MM.1S (cell line): ENCODE measurements around the gene HDLBP.

Experiments used
- DNase-seq: peaks from one replicate; pipeline ENCODE4 v3.0.0-alpha.2; 2015
- H2AFZ ChIP-seq: fragments of 300-600 bp; sonication (generic); 2 replicates; pipeline ENCODE4 v1.6.0; 2016; ENCODE audit warnings: antibody characterized with exemption, low read length
- H3F3A ChIP-seq: fragments of 300-600 bp; sonication (generic); 2 replicates; pipeline ENCODE4 v1.6.1; 2016; ENCODE audit warnings: mild to moderate bottlenecking, antibody characterized with exemption, low read length, moderate library complexity, mixed read lengths; ENCODE audit not compliant: insufficient read depth
- H3K27ac ChIP-seq: fragments of 300-600 bp; sonication (generic); 2 replicates; pipeline ENCODE4 v1.5.1; 2016; ENCODE audit warnings: mild to moderate bottlenecking, low read length
- H3K27me3 ChIP-seq: fragments of 300-600 bp; sonication (generic); replicated peaks from 2 replicates; pipeline ENCODE4 v1.6.0; 2016; ENCODE audit warnings: low read length; ENCODE audit not compliant: insufficient read depth
- H3K36me3 ChIP-seq: fragments of 300-600 bp; sonication (generic); replicated peaks from 2 replicates; pipeline ENCODE4 v1.6.1; 2016; ENCODE audit warnings: mild to moderate bottlenecking, low read length, mixed read lengths; ENCODE audit not compliant: insufficient read depth
- H3K4me1 ChIP-seq: fragments of 300-600 bp; sonication (generic); 2 replicates; pipeline ENCODE4 v1.6.1; 2016; ENCODE audit warnings: low read length, mixed read lengths
- H3K4me2 ChIP-seq: fragments of 300-600 bp; sonication (generic); 2 replicates; pipeline ENCODE4 v1.6.0; 2016; ENCODE audit warnings: low read depth, low read length
- H3K4me3 ChIP-seq: fragments of 300-600 bp; sonication (generic); 2 replicates; pipeline ENCODE4 v1.5.1; 2016; ENCODE audit warnings: low read length, mixed read lengths
- H3K79me2 ChIP-seq: fragments of 300-600 bp; sonication (generic); 2 replicates; pipeline ENCODE4 v1.6.1; 2016; ENCODE audit warnings: mixed run types, low read length, mixed read lengths
- H3K9ac ChIP-seq: fragments of 300-600 bp; sonication (generic); 2 replicates; pipeline ENCODE4 v1.6.1; 2016; ENCODE audit warnings: low read length, mixed read lengths
- H3K9me2 ChIP-seq: fragments of 300-600 bp; sonication (generic); replicated peaks from 2 replicates; pipeline ENCODE4 v1.6.1; 2016; ENCODE audit warnings: mild to moderate bottlenecking, low read length, mixed read lengths; ENCODE audit not compliant: insufficient read depth
- H3K9me3 ChIP-seq: fragments of 300-600 bp; sonication (generic); replicated peaks from 2 replicates; pipeline ENCODE4 v1.6.1; 2016; ENCODE audit warnings: mild to moderate bottlenecking, low read length, mixed read lengths; ENCODE audit not compliant: insufficient read depth
- H4K20me1 ChIP-seq: fragments of 300-600 bp; sonication (generic); 2 replicates; pipeline ENCODE4 v1.6.1; 2016; ENCODE audit warnings: mild to moderate bottlenecking, low read length, moderate library complexity, mixed read lengths; ENCODE audit not compliant: insufficient read depth
- EZH2 ChIP-seq: fragments of 300-600 bp; sonication (generic); optimal IDR thresholded peaks from 2 replicates; pipeline ENCODE3; 2017; ENCODE audit warnings: low read depth, mild to moderate bottlenecking, antibody characterized with exemption, low read length, mixed read lengths
- EZH2phosphoT487 ChIP-seq: fragments of 300-600 bp; sonication (generic); IDR thresholded peaks from 2 replicates; pipeline ENCODE4 v1.6.1; 2018; ENCODE audit warnings: antibody characterized with exemption, low read length
- TF ChIP-seq, protein P1 (sequence below): fragments of 300-600 bp; sonication (generic); IDR thresholded peaks from 2 replicates; pipeline ENCODE4 v1.5.1; 2016; ENCODE audit warnings: antibody characterized with exemption, low read length, mixed read lengths

Gene HDLBP

DNA sequence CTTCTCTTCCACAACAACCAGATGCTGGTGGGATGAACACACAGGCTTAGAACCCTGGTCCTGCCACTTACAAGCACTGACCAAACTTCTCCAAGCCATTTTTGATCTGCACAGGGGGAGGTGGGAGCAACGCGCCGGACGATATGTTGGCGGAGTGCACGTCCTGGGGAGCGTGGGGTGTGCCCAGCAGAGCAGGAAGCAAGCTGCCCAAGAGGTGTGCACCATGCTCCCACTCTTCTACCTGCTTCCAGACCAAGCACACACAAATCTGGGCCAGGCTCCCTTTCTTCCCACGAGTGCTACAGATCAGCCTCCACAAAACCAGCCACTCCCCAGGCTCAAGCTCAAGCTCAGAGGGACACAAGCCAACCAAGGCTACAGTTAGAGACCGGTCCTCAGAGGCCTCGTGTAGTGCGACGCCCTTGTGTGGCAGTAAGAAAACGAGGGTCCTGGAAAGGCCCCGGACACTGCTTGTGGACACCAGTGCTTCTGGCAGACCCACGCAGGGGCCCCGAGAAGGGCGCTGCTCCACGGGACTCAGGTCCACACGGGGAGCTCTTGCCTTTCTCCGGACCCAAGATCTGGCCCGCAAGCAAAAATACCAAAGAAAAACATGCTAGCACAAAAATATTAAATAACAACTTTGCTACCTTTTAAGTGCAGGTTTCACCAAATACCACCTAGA is 75.0 kb downstream of the HDLBP start:
- Histone ChIP-seq H3K27me3 (no peaks in the 10 kb centered on the region), H3K4me3 (no peak overlapping the region), H3K9me3 (no peaks in the 10 kb centered on the region), H3K4me1 (no peaks in the 10 kb centered on the region), H3K79me2 (peaks cover 25% of the 10 kb centered on the region), H3K4me2 (no peak overlapping the region), H4K20me1 (no peaks in the 10 kb centered on the region), H3F3A (peaks cover 7% of the 10 kb centered on the region; the same call in 1 of the 2 replicates), H3K27ac (no peak overlapping the region), H2AFZ (no peak overlapping the region), H3K36me3 (peaks cover 7% of the 10 kb centered on the region; the same call in 1 of the 2 replicates), H3K9ac (no peak overlapping the region), H3K9me2 (no peaks in the 10 kb centered on the region)
- DNase-seq = no peak
- no peak for TF ChIP-seq EZH2
- TF ChIP-seq EZH2phosphoT487 = no peak
- TF ChIP-seq, protein P1, sequence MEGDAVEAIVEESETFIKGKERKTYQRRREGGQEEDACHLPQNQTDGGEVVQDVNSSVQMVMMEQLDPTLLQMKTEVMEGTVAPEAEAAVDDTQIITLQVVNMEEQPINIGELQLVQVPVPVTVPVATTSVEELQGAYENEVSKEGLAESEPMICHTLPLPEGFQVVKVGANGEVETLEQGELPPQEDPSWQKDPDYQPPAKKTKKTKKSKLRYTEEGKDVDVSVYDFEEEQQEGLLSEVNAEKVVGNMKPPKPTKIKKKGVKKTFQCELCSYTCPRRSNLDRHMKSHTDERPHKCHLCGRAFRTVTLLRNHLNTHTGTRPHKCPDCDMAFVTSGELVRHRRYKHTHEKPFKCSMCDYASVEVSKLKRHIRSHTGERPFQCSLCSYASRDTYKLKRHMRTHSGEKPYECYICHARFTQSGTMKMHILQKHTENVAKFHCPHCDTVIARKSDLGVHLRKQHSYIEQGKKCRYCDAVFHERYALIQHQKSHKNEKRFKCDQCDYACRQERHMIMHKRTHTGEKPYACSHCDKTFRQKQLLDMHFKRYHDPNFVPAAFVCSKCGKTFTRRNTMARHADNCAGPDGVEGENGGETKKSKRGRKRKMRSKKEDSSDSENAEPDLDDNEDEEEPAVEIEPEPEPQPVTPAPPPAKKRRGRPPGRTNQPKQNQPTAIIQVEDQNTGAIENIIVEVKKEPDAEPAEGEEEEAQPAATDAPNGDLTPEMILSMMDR = no peak

DNA sequence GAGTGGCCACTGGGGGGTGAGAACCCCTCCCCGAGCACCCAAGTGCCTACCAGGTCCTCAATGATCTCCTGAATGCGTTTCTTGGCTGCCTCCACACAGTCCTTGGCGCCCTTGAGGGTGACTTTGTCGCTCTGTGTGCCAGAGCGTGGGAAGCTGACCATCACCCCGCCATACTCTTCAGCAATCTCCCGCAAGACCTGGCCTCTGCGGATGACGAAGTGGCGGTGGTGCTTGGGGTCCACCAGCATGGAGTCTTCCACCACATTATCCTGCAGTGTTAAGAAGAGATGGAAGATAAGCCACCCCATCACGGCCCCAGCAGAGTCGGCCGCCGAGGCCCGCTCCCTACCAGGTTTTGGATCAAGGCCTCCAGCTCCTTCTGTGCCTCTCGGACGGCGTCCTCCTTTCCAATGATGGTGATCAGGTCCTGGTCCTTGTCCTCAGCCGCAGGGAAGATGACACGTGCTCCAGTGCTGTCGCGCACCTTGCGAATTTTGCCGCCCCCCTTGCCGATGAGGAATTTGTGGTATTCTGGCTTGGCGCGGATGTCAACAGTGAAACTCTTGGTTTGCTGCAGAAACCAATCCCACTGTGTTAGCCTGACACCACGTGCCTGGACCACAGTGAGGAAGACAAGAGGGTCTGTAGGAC is 75.8 kb downstream of the HDLBP start:
- H4K20me1 ChIP-seq = no peaks in the 10 kb centered on the region
- H3K36me3 ChIP-seq = peaks cover 7% of the 10 kb centered on the region; the same call in 1 of the 2 replicates
- H2AFZ ChIP-seq = no peak overlapping the region
- H3F3A ChIP-seq = peaks cover 7% of the 10 kb centered on the region; the same call in 1 of the 2 replicates
- DNase-seq = no peak
- TF ChIP-seq, protein P1 = no peak
- no peak for TF ChIP-seq EZH2phosphoT487
- no peak for TF ChIP-seq EZH2
- H3K79me2 ChIP-seq = peaks cover 25% of the 10 kb centered on the region
- H3K9ac ChIP-seq = no peak overlapping the region
- no peaks in the 10 kb centered on the region for H3K4me1 ChIP-seq
- no peak overlapping the region for H3K27ac ChIP-seq
- H3K9me2 ChIP-seq = no peaks in the 10 kb centered on the region
- no peak overlapping the region for H3K4me3 ChIP-seq
- H3K4me2 ChIP-seq = no peak overlapping the region
- H3K27me3 ChIP-seq = no peaks in the 10 kb centered on the region
- no peaks in the 10 kb centered on the region for H3K9me3 ChIP-seq

DNA sequence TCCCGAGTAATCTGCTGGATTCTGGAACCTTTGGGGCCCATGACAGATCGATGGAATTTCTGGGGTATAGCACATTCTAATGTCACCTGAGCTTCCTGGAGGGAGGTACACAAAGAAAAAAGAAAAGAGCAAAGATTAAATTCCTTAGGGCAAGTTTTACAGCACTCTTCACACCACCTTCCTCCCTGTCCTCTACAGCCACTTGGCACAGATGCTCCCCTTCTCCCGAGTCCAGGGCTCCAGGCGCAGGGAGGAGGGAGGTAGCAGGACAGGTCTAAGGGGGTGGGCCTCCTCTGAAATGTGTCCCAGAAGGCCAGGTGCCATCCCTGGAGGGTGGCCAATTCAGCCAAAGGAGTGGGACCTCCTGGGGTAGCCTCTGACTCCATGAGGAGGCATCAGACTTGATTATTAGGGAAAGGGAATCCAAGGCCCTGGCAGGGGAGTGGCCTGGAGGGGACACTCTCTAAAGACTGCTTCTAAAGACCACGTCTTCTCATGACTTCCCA is 76.7 kb downstream of the HDLBP start:
- H3K9me3 ChIP-seq = no peaks in the 10 kb centered on the region
- peaks cover 18% of the 10 kb centered on the region for H3K79me2 ChIP-seq
- no peaks in the 10 kb centered on the region for H3K9me2 ChIP-seq
- no peaks in the 10 kb centered on the region for H3K4me1 ChIP-seq
- no peaks in the 10 kb centered on the region for H3K27me3 ChIP-seq
- H3K9ac ChIP-seq = no peak overlapping the region
- TF ChIP-seq, protein P1 = no peak
- no peak for TF ChIP-seq EZH2phosphoT487
- no peak for TF ChIP-seq EZH2
- no peak overlapping the region for H3K4me2 ChIP-seq
- no peak for DNase-seq
- 0 out of 2 replicates have a peak, but pooled peaks cover 2% of the 10 kb centered on the region for H3F3A ChIP-seq
- no peak overlapping the region for H2AFZ ChIP-seq
- H3K36me3 ChIP-seq = peaks cover 5% of the 10 kb centered on the region; the same call in 1 of the 2 replicates
- H3K27ac ChIP-seq = no peak overlapping the region
- no peaks in the 10 kb centered on the region for H4K20me1 ChIP-seq
- no peak overlapping the region for H3K4me3 ChIP-seq
